Myocyte (in vitro differentiated cells): ENCODE measurements around the gene UBE2J2. TPM values are rescaled to one million over a fixed set of nuclear protein-coding genes. Genes with fewer than 3 reads are reported as not detected.

Source experiments
- DNase-seq: peaks from one replicate; pipeline ENCODE4 v3.0.0-alpha.2; 2012; ENCODE audit warnings: low read depth
- microRNA-seq: library from miRNA; unstranded; fragments of <30 nt; microRNA quantifications from one replicate; pipeline ENCODE4, GENCODE V29; 2016
- total RNA-seq: library from RNA; depleted of rRNA; stranded (reverse); fragments of >200 nt; gene quantifications from 2 replicates; pipeline ENCODE4 v1.2.3, GENCODE V29; 2014

The UBE2J2 gene
- total RNA-seq, 1 donor from 2014 or later, result 52.2 TPM

DNA sequence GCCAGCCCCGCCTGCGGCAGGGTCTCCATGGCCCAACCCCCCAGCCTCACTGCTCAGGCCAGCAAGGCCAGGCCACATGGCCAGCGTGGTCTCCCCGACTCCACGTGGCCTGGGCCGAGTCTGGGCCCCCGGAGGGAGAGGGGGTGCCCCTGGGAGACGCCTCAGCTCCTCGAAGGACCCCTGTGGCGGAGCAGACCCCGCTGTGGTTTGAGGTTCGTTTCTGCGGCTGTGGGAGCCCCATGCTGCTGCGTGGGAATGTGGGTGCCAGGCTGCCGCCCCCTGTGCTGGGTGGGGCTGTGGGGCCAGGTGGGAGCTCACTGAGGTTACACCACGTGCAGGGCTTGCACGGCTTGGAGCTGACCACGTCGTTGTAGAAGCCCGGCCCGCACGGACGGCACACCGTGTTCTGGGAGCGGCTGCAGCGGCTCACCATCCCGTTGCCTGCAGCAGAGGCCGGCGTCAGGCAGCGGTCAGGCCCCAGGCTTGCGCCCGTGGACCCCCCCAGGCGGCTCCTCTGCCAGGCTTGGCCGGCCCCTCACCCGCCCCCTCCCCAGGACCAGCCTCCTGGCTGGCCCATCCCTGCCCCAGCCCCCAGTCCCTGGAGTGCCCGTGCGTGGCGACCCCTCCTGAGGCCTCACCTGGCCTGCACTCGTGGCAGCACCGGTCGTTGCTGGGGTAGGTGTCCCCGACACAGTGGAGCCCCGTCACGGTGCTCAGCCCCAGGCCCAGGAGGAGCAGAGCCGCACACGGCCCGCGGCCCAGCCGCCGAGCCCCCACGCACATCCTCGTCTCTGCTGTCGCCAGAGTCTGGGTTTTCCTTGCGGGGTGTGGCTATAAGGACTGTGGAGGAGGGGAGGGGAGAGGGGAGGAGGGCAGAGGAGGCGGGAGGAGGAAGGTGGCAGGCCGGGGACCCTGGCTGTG, 60.0 kb downstream of the UBE2J2 start, which contains the start of gene TNFRSF4:
Gene TNFRSF4, minus strand, starts transcription at position 809 of the 921 bp plus-strand sequence. Its CDS starts 26 bp downstream, at position 783.
- no peak for DNase-seq

GRCh38 chr1:1212780-1213344, 60.8 kb downstream of the UBE2J2 start:
- peak; percentile 68 for DNase-seq

- no peak for DNase-seq
These were observed 61.9 kb downstream of the UBE2J2 start for GRCh38 chr1:1211541-1212441.

- DNase-seq, result no peak
These were observed 62.7 kb downstream of the UBE2J2 start for GRCh38 chr1:1210726-1211540.

DNA sequence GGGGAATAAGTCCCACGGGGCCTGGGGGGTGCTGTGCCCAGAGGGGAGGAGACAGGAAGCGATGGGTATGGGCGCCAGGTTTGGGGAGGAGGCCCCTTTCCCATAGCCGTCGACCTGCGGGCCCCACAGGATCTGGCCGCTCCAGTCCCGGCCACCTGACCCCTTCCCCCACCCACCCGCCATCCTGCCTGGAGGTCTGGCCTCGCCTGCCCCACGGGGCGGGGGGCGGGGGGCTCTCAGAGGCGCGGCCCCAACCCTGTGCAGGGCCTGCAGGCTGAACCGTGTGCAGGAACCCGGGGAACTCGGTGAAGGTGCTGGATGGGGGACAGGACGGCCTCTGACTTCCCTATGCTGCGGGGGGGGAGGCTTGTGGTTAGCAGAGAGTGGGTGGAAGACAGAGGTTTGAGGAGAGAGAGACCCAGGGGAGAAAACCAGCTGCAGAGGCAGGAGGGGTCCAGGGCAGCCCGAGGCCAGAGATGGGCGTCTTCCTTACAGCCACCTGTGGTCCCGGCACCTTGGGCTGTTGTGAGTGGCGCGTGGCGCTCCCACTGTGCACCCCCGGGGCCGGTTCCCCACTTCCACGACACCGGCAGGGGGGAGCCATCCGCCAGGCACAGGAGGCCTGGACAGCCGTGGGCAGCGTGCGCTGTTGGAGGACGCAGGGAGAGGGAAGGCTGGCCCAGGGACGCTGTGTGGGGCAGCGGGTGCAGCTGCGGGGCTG, 64.8 kb downstream of the UBE2J2 start:
- DNase-seq, result no peak

DNA sequence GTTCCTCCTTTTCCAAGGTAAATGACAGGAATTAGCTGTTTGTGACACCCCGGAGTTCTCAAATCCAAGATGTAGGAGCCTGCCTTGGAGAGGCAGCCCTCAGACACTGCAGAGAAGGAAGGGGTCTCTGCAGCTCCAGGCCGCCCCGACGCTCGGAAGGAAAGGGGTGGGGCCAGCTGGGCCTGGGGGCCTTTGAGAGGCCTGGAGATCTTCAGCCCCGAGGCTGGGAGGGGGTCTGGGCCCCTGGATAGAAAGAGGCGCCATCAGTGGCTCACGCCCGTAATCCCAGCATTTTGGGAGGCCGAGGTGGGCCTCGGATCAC, 66.1 kb downstream of the UBE2J2 start:
- no peak for DNase-seq

DNA sequence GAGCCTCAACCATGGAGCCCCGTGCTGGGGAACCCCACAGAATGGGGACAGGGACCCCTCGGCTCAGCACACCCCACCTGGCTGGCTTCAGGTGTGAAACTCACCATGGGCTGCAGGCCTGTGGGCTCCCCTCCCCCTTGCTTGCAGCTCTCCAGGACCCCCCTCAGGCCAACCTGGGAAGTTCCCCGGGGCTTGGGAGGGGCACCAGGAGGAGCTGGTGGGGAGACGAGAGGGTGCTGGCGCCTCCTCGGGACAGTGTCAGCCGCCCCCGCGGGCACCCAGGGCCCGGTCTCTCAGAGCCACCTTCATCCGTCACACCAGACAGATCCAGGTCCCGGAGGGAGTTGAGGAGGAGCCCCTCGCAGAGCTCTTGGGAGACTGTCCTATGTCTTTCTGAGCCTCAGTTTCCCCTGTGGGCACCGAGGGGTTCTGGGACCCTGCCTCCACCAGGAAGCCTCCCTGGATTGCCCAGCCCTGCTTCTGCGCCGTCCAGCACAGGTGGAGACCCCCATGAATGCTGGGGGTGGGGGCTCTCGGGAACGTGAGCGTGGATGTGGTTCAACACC, 66.6 kb downstream of the UBE2J2 start:
- DNase-seq, result no peak

- DNase-seq, result no peak
These were observed 67.2 kb downstream of the UBE2J2 start, which contains the start of gene TNFRSF18 for GRCh38 chr1:1206376-1206965. Gene TNFRSF18, minus strand, starts transcription at chr1:1206592. Its CDS starts 21 bp downstream, at chr1:1206571.

GRCh38 chr1:1205769-1206375, 67.8 kb downstream of the UBE2J2 start:
- no peak for DNase-seq

- DNase-seq, result no peak
These were observed 68.5 kb downstream of the UBE2J2 start for GRCh38 chr1:1204998-1205768.

GRCh38 chr1:1204425-1204920, 69.2 kb downstream of the UBE2J2 start:
- no peak for DNase-seq

Small RNA genes lying within 50 kb of the gene (microRNA-seq; reads per million reads assigned to microRNA genes)
- gene MIR6726 (not detected), gene MIR6727 (not detected)

Other genes starting within 250 kb of the UBE2J2 start
- 0.05 and 0.83 TPM in 2 replicates for gene RNF223, start 199.5 kb downstream of the UBE2J2 start, total RNA-seq
- gene C1orf159, start 157.8 kb downstream of the UBE2J2 start, total RNA-seq, result 10.0 and 11.7 TPM in 2 replicates
- not detected in 2 replicates for gene TTLL10, start 100.0 kb downstream of the UBE2J2 start, total RNA-seq
- gene TNFRSF18, start 67.3 kb downstream of the UBE2J2 start, total RNA-seq, result 0.47 TPM in 1 of 2 replicates, not detected in the other
- gene TNFRSF4, start 59.7 kb downstream of the UBE2J2 start, total RNA-seq, result not detected in 2 replicates
- gene SDF4, start 41.9 kb downstream of the UBE2J2 start, total RNA-seq, result 142 and 150 TPM in 2 replicates
- gene B3GALT6, start 41.6 kb downstream of the UBE2J2 start, total RNA-seq, result 61.8 and 68.1 TPM in 2 replicates
- gene C1QTNF12, start 27.1 kb downstream of the UBE2J2 start, total RNA-seq, result 1.2 TPM in 1 of 2 replicates, not detected in the other
- gene SCNN1D, start 6.6 kb upstream of the UBE2J2 start, total RNA-seq, result 2.2 and 2.5 TPM in 2 replicates
- gene ACAP3, start 34.1 kb upstream of the UBE2J2 start, total RNA-seq, result 97.3 and 106 TPM in 2 replicates
- 41.6 and 43.4 TPM in 2 replicates for gene PUSL1, start 34.7 kb upstream of the UBE2J2 start, total RNA-seq
- 74.5 and 76.4 TPM in 2 replicates for gene INTS11, start 50.8 kb upstream of the UBE2J2 start, total RNA-seq
- 26.2 and 28.9 TPM in 2 replicates for gene CPTP, start 50.9 kb upstream of the UBE2J2 start, total RNA-seq
- gene TAS1R3, start 57.4 kb upstream of the UBE2J2 start, total RNA-seq, result 0.10 and 0.13 TPM in 2 replicates
- gene DVL1, start 75.6 kb upstream of the UBE2J2 start, total RNA-seq, result 121 and 137 TPM in 2 replicates
- gene MXRA8, start 84.7 kb upstream of the UBE2J2 start, total RNA-seq, result 224 and 252 TPM in 2 replicates
- 183 and 198 TPM in 2 replicates for gene AURKAIP1, start 101.4 kb upstream of the UBE2J2 start, total RNA-seq
- 185 and 228 TPM in 2 replicates for gene CCNL2, start 125.5 kb upstream of the UBE2J2 start, total RNA-seq
- 113 TPM in 2 replicates for gene MRPL20, start 133.4 kb upstream of the UBE2J2 start, total RNA-seq
- gene ANKRD65, start 147.4 kb upstream of the UBE2J2 start, total RNA-seq, result not detected in 2 replicates
- gene VWA1, start 161.8 kb upstream of the UBE2J2 start, total RNA-seq, result 0.52 and 1.0 TPM in 2 replicates
- not detected in 2 replicates for gene ATAD3C, start 175.8 kb upstream of the UBE2J2 start, total RNA-seq
- gene ATAD3B, start 197.9 kb upstream of the UBE2J2 start, total RNA-seq, result 12.1 and 20.2 TPM in 2 replicates
- 31.3 and 41.9 TPM in 2 replicates for gene ATAD3A, start 238.3 kb upstream of the UBE2J2 start, total RNA-seq